OCI-LY1 (cell line): Measurements from ENCODE around the gene S100A8.

ENCODE experiments used
- H2AFZ ChIP-seq: fragments of 200-600 bp; sonication (generic), shearing (Covaris generic); 2 replicates; pipeline ENCODE4 v1.6.0; 2014; ENCODE audit warnings: antibody characterized with exemption, mild to moderate bottlenecking, low read length
- H3F3A ChIP-seq: fragments of 200-600 bp; sonication (generic), shearing (Covaris generic); 2 replicates; pipeline ENCODE4 v1.6.0; 2014; ENCODE audit warnings: mild to moderate bottlenecking, antibody characterized with exemption, low read length, moderate library complexity; ENCODE audit not compliant: insufficient read depth
- H3K27ac ChIP-seq: fragments of 200-600 bp; sonication (generic); 2 replicates; pipeline ENCODE4 v1.5.1; 2014; ENCODE audit warnings: low read length, mixed run types, mild to moderate bottlenecking, low read depth; ENCODE audit not compliant: poor library complexity, severe bottlenecking
- H3K27me3 ChIP-seq: fragments of 200-600 bp; sonication (generic); 2 replicates; pipeline ENCODE4 v1.6.0; 2014; ENCODE audit warnings: antibody characterized with exemption, mild to moderate bottlenecking, low read length, moderate library complexity; ENCODE audit not compliant: insufficient read depth
- H3K36me3 ChIP-seq: fragments of 200-600 bp; sonication (generic); 2 replicates; pipeline ENCODE4 v1.6.1; 2014; ENCODE audit warnings: mild to moderate bottlenecking, antibody characterized with exemption, low read length, moderate library complexity, mixed read lengths; ENCODE audit not compliant: insufficient read depth
- H3K4me1 ChIP-seq: fragments of 200-600 bp; sonication (generic); 2 replicates; pipeline ENCODE4 v1.5.1; 2014; ENCODE audit warnings: mild to moderate bottlenecking, low read length, moderate library complexity; ENCODE audit not compliant: insufficient read depth, severe bottlenecking
- H3K4me2 ChIP-seq: fragments of 200-600 bp; sonication (generic), shearing (Covaris generic); 2 replicates; pipeline ENCODE4 v1.6.1; 2014; ENCODE audit warnings: low read length
- H3K4me3 ChIP-seq: fragments of 200-600 bp; sonication (generic); 2 replicates; pipeline ENCODE4 v1.5.1; 2014; ENCODE audit warnings: low read length, low read depth, mild to moderate bottlenecking, mixed read lengths; ENCODE audit not compliant: poor library complexity, severe bottlenecking
- H3K79me2 ChIP-seq: fragments of 200-600 bp; shearing (Covaris generic); 2 replicates; pipeline ENCODE4 v1.6.1; 2016; ENCODE audit warnings: mixed run types, low read length, mixed read lengths; ENCODE audit not compliant: insufficient read depth
- H3K9ac ChIP-seq: fragments of 200-600 bp; sonication (generic), shearing (Covaris generic); 2 replicates; pipeline ENCODE4 v1.6.1; 2014; ENCODE audit warnings: mild to moderate bottlenecking, low read length, mixed read lengths
- H3K9me2 ChIP-seq: fragments of 200-600 bp; sonication (generic), shearing (Covaris generic); 2 replicates; pipeline ENCODE4 v1.6.1; 2014; ENCODE audit warnings: low read depth, mild to moderate bottlenecking, low read length, mixed read lengths
- H3K9me3 ChIP-seq: fragments of 200-600 bp; shearing (Covaris generic); 2 replicates; pipeline ENCODE4 v1.6.1; 2014; ENCODE audit warnings: low read length, mixed read lengths
- H4K20me1 ChIP-seq: fragments of 200-600 bp; sonication (generic), shearing (Covaris generic); 2 replicates; pipeline ENCODE4 v1.6.0; 2016; ENCODE audit warnings: mild to moderate bottlenecking, low read length; ENCODE audit not compliant: insufficient read depth
- EZH2 ChIP-seq: fragments of 200-600 bp; sonication (generic), shearing (Covaris generic); IDR thresholded peaks from 2 replicates; pipeline ENCODE4 v1.8.0; 2017; ENCODE audit warnings: borderline replicate concordance, mixed run types, mild to moderate bottlenecking, antibody characterized with exemption, low read length, moderate library complexity, mixed read lengths
- TF ChIP-seq, protein P1 (sequence below): fragments of 200-600 bp; sonication (generic), shearing (Covaris generic); IDR thresholded peaks from 2 replicates; pipeline ENCODE4 v1.5.1; 2017; ENCODE audit warnings: mild to moderate bottlenecking, antibody characterized with exemption, low read length, moderate library complexity, mixed read lengths

The S100A8 gene

DNA sequence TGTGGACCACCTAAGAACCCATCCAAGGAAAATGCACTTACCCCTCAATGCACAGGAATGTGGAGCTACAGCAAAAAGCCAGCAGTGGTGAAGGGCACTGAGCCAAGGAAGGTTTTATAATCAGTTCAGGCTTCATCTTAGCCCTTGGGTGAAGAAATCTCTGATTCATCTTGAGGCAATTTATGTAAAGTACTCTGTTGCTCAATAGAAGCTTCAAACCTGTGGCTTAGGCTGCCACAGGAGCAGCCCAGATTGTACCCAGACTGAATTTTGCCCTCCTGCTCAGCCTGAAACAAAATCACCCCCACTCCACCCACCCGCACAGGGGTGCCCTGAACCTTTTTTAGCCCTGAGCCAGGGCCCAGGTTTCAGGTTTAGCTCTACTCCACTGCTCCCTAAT lies 15.4 kb downstream of the S100A8 start, which contains the start of gene S100A12:
TSS of gene S100A12 (minus strand) at position 111 of the 400 bp plus-strand sequence. CDS start 1,029 bp downstream, outside the sequence.
- Histone ChIP-seq H3K9me3 (no peaks in the 10 kb centered on the region), H2AFZ (no peak within 1 kb of the TSS), H3K27ac (no peak within 1 kb of the TSS)

DNA sequence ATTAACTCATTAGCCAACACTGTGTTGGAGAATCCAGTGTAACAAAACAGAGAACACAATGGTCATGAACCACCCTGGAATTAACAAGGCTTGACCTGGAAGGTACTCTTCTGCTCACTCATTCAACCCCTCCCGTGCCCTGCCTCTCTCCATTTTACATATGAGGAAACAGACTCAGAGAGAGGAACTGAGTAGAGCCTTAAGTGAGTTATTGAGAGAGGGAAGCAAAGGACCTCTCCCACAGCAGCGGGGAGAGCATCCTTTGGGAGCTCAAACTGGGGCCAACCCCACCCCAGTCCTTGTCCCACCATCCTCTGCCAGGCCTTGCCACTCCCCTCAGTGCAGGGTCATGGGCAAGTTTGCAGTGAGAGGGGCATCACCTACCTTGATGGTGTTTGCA lies 16.8 kb downstream of the S100A8 start:
- Histone ChIP-seq H3K27me3 (no peaks in the 10 kb centered on the region), H3K4me3 (no peak overlapping the region), H3K9me3 (no peaks in the 10 kb centered on the region), H3K79me2 (no peaks in the 10 kb centered on the region), H3K4me1 (no peaks in the 10 kb centered on the region), H4K20me1 (no peaks in the 10 kb centered on the region), H3K4me2 (no peak overlapping the region), H3F3A (no peaks in the 10 kb centered on the region), H3K9me2 (no peaks in the 10 kb centered on the region), H3K9ac (no peak overlapping the region), H2AFZ (no peak overlapping the region), H3K36me3 (no peaks in the 10 kb centered on the region), H3K27ac (no peak overlapping the region)
- TF ChIP-seq, protein P1, sequence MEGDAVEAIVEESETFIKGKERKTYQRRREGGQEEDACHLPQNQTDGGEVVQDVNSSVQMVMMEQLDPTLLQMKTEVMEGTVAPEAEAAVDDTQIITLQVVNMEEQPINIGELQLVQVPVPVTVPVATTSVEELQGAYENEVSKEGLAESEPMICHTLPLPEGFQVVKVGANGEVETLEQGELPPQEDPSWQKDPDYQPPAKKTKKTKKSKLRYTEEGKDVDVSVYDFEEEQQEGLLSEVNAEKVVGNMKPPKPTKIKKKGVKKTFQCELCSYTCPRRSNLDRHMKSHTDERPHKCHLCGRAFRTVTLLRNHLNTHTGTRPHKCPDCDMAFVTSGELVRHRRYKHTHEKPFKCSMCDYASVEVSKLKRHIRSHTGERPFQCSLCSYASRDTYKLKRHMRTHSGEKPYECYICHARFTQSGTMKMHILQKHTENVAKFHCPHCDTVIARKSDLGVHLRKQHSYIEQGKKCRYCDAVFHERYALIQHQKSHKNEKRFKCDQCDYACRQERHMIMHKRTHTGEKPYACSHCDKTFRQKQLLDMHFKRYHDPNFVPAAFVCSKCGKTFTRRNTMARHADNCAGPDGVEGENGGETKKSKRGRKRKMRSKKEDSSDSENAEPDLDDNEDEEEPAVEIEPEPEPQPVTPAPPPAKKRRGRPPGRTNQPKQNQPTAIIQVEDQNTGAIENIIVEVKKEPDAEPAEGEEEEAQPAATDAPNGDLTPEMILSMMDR, result no peak

More for the DNA sequence above, 15.4 kb downstream of the S100A8 start, which contains the start of gene S100A12:
- no peaks in the 10 kb centered on the region for H3K36me3 ChIP-seq
- TF ChIP-seq EZH2, result no peak
- H4K20me1 ChIP-seq, result no peaks in the 10 kb centered on the region
- no peaks in the 10 kb centered on the region for H3K4me1 ChIP-seq
- no peaks in the 10 kb centered on the region for H3K9me2 ChIP-seq
- no peaks in the 10 kb centered on the region for H3K27me3 ChIP-seq
- H3K79me2 ChIP-seq, result no peaks in the 10 kb centered on the region
- H3F3A ChIP-seq, result no peaks in the 10 kb centered on the region
- H3K9ac ChIP-seq, result no peak within 1 kb of the TSS
- H3K4me2 ChIP-seq, result no peak within 1 kb of the TSS
- H3K4me3 ChIP-seq, result no peak within 1 kb of the TSS

GRCh38 chr1:153372571-153372970 lies 18.3 kb downstream of the S100A8 start:
- H3K27me3 ChIP-seq, result no peaks in the 10 kb centered on the region
- H3K9ac ChIP-seq, result no peak overlapping the region
- no peaks in the 10 kb centered on the region for H3K79me2 ChIP-seq
- H3K4me3 ChIP-seq, result no peak overlapping the region
- no peak overlapping the region for H3K27ac ChIP-seq
- H3K36me3 ChIP-seq, result no peaks in the 10 kb centered on the region
- no peaks in the 10 kb centered on the region for H3F3A ChIP-seq
- no peaks in the 10 kb centered on the region for H3K9me3 ChIP-seq
- H3K4me2 ChIP-seq, result no peak overlapping the region
- no peaks in the 10 kb centered on the region for H3K9me2 ChIP-seq
- no peaks in the 10 kb centered on the region for H3K4me1 ChIP-seq
- H2AFZ ChIP-seq, result no peak overlapping the region
- TF ChIP-seq EZH2, result no peak
- TF ChIP-seq, protein P1, result no peak
- H4K20me1 ChIP-seq, result no peaks in the 10 kb centered on the region

- H3K9me3 ChIP-seq, result no peaks in the 10 kb centered on the region
- H3K4me1 ChIP-seq, result no peaks in the 10 kb centered on the region
- H3K27ac ChIP-seq, result no peak overlapping the region
- no peak overlapping the region for H2AFZ ChIP-seq
- H3F3A ChIP-seq, result no peaks in the 10 kb centered on the region
- no peaks in the 10 kb centered on the region for H3K36me3 ChIP-seq
- H3K79me2 ChIP-seq, result no peaks in the 10 kb centered on the region
- H3K27me3 ChIP-seq, result no peaks in the 10 kb centered on the region
- no peaks in the 10 kb centered on the region for H4K20me1 ChIP-seq
- no peak overlapping the region for H3K4me3 ChIP-seq
- no peak overlapping the region for H3K4me2 ChIP-seq
- no peak for TF ChIP-seq EZH2
- TF ChIP-seq, protein P1, result no peak
- H3K9me2 ChIP-seq, result no peaks in the 10 kb centered on the region
- H3K9ac ChIP-seq, result no peak overlapping the region
Measured at GRCh38 chr1:153371231-153371630, 19.6 kb downstream of the S100A8 start.
